Ovary (tissue), 9 donors: ENCODE measurements around the gene PFKFB1. TPM values are rescaled to one million over a fixed set of nuclear protein-coding genes. Genes with fewer than 3 reads are reported as not detected.

ENCODE experiments used
- DNase-seq, 5 donors: peaks; one replicate each; pipeline ENCODE4 v3.0.0-alpha.2; 2019 to 2020
- H3K27ac ChIP-seq, 2 donors: fragments of 200-600 bp; one replicate each; pipeline versions ENCODE4 v1.5.1 to v1.8.0; 2019 to 2022
- H3K27me3 ChIP-seq: fragments of 200-600 bp; one replicate; pipeline ENCODE4 v1.8.0; 2022
- H3K36me3 ChIP-seq: fragments of 200-600 bp; sonication (generic); one replicate; pipeline ENCODE4 v1.5.1; 2019
- H3K4me1 ChIP-seq: one replicate; pipeline ENCODE4 v1.8.1; 2013; ENCODE audit warnings: mild to moderate bottlenecking, moderate library complexity; ENCODE audit not compliant: insufficient read depth
- H3K4me3 ChIP-seq: fragments of 200-600 bp; sonication (generic); one replicate; pipeline ENCODE4 v1.5.1; 2017
- H3K9me3 ChIP-seq, 2 donors: fragments of 200-600 bp in 1 of 2; sonication (generic) in 1 of 2; one replicate each; pipeline versions ENCODE4 v1.5.1 to v1.8.1; 2013 to 2019; ENCODE audit warnings: mild to moderate bottlenecking in 1 of 2, moderate library complexity in 1 of 2
- CTCF ChIP-seq, 3 donors: fragments of 450-650 bp in 2 of 3; fragments of 200-600 bp in 1 of 3; IDR thresholded peaks; one replicate each; pipeline versions ENCODE4 v1.5.1 to v1.8.0; 2016 to 2022; ENCODE audit warnings: antibody characterized with exemption in 3 of 3, mild to moderate bottlenecking in 1 of 3
- EP300 ChIP-seq: sonication (generic); formaldehyde crosslinking; IDR thresholded peaks from one replicate; pipeline ENCODE4 v1.6.1; 2017; ENCODE audit warnings: antibody characterized with exemption
- POLR2A ChIP-seq: fragments of 450-650 bp; IDR thresholded peaks from one replicate; pipeline ENCODE4 v1.6.1; 2017; ENCODE audit warnings: antibody characterized with exemption, mild to moderate bottlenecking, moderate library complexity
- WGBS, 3 donors: extraction: QIAGEN DNeasy Blood & Tissue Kit in 1 of 3; methylation state at CpG; one replicate each; pipeline versions ENCODE4 v1.1.5 to v1.1.7; 2013 to 2017; 5-methylcytosine and 5-hydroxymethylcytosine counted together
- intact Hi-C, 4 donors: fragments of 100-400 bp; cut with DNase I; formaldehyde crosslinking; loops; one replicate each; pipeline versions ENCODE4 v1.11.0 to v1.15.1; 2022 to 2023
- polyA plus RNA-seq, 2 donors: library from polyadenylated mRNA; stranded (reverse); fragments of 200-250 nt in 1 of 2; fragments of 350-450 nt in 1 of 2; fragmentation: Illumina TruSeq in 1 of 2; extraction: RNeasy Lipid Tissue Mini Kit (QIAGEN cat#74804) in 1 of 2; gene quantifications; one replicate each; pipeline ENCODE4 v1.2.3, GENCODE V29; 2013 to 2014
- small RNA-seq: library from RNA; depleted of rRNA; stranded (forward); fragments of <200 nt; gene quantifications from one replicate; pipeline ENCODE3, GENCODE V24; 2016
- total RNA-seq, 7 donors: library from RNA; depleted of rRNA in 2 of 7; stranded (reverse); fragments of >200 nt in 2 of 7; fragmentation: NEBNext Ultra II Directional in 3 of 7; extraction: Animal tissue kit (Norgen Biotek cat#: 25700) in 3 of 7; gene quantifications; one replicate each; pipeline versions ENCODE4 v1.1.0 to v1.2.4, GENCODE V29; 2016 to 2023
- donor health status: DM: no; HTN: no; CAD: no; lungs with moderate emphysema.
- donor health status: DM: no; HTN: no; CAD: no.
- donor health status: Bipolar disorder and iron deficiency.
- donor health status: DM: yes; HTN: yes; CAD: no.
- donor health status: DM: no; HTN: no; CAD: no.
- donor health status: DM: yes; HTN: yes; CAD: no.

PFKFB1 gene
- total and polyA plus RNA-seq, 9 donors = 0.07 to 0.25 (median 0.23) TPM; not detected in 6

GRCh38 chrX:54909941-54910340 lies 84.0 kb downstream of the PFKFB1 start:
- no peak for TF ChIP-seq CTCF (IDR thresholded peaks at IDR 0.05)
- no peak for TF ChIP-seq POLR2A
- Histone ChIP-seq H3K4me3 (no peak overlapping the region), H3K36me3 (no peaks in the 10 kb centered on the region), H3K27ac (no peak overlapping the region), H3K4me1 (no peaks in the 10 kb centered on the region), H3K27me3 (no peaks in the 10 kb centered on the region), H3K9me3 (no peaks in the 10 kb centered on the region)
- intact Hi-C loops = no loop called here
- no peak for DNase-seq

GRCh38 chrX:54894159-54894558 lies 99.8 kb downstream of the PFKFB1 start:
- intact Hi-C loops = no loop called here
- no peak overlapping the region for H3K27ac ChIP-seq
- no peaks in the 10 kb centered on the region for H3K27me3 ChIP-seq
- H3K9me3 ChIP-seq = peaks cover 0 to 6% of the 10 kb centered on the region in 2 donors
- H3K4me3 ChIP-seq = no peak overlapping the region
- no peaks in the 10 kb centered on the region for H3K4me1 ChIP-seq
- TF ChIP-seq CTCF (IDR thresholded peaks at IDR 0.05) (no peak), POLR2A (no peak), EP300 (no peak)
- H3K36me3 ChIP-seq = no peaks in the 10 kb centered on the region
- no peak for DNase-seq
- WGBS, 3 donors = 31 to 64% (median 49%) methylated on average over 1 of the region's 1 CpG

- DNase-seq = peak in 1 of 5 donors; percentile 27
- H3K27me3 ChIP-seq = no peaks in the 10 kb centered on the region
- TF ChIP-seq EP300 = no peak
- no peak for TF ChIP-seq POLR2A
- TF ChIP-seq CTCF (IDR thresholded peaks at IDR 0.05) = no peak
- no peaks in the 10 kb centered on the region for H3K4me1 ChIP-seq
- WGBS, 3 donors = 16 to 21% (median 21%) methylated on average over 3 of the region's 3 CpGs
- no peak overlapping the region for H3K27ac ChIP-seq
- H3K4me3 ChIP-seq = no peak overlapping the region
- intact Hi-C loops = no loop called here
- H3K36me3 ChIP-seq = no peaks in the 10 kb centered on the region
- peaks cover 0 to 6% of the 10 kb centered on the region in 2 donors for H3K9me3 ChIP-seq
Measured at GRCh38 chrX:54891573-54891972, 102.4 kb downstream of the PFKFB1 start.

- intact Hi-C loops = no loop called here
Measured at GRCh38 chrX:54885740-54886139, 108.2 kb downstream of the PFKFB1 start.

More at GRCh38 chrX:54885740-54886139, 108.2 kb downstream of the PFKFB1 start:
- WGBS, 3 donors = 56 to 76% (median 68%) methylated on average over 3 of the region's 3 CpGs
- no peaks in the 10 kb centered on the region for H3K27me3 ChIP-seq
- H3K4me1 ChIP-seq = no peaks in the 10 kb centered on the region
- no peak overlapping the region for H3K27ac ChIP-seq
- TF ChIP-seq POLR2A (no peak), CTCF (IDR thresholded peaks at IDR 0.05) (no peak), EP300 (no peak)
- DNase-seq = no peak
- H3K9me3 ChIP-seq = no peaks in the 10 kb centered on the region
- no peak overlapping the region for H3K4me3 ChIP-seq
- H3K36me3 ChIP-seq = no peaks in the 10 kb centered on the region

Small RNA genes within 50 kb of the gene (small RNA-seq; reads per million reads assigned to genes)
- gene RF00614 = not detected

Other genes starting within 250 kb of the PFKFB1 start
- not detected for gene ITIH6, start 195.9 kb downstream of the PFKFB1 start, total RNA-seq
- gene ITIH6, start 195.9 kb downstream of the PFKFB1 start, polyA plus RNA-seq = under 1 TPM; 0.01 to 0.05 TPM
- gene MAGED2, start 186.4 kb downstream of the PFKFB1 start, total RNA-seq = 100 to 1,000 TPM; 190 to 302 (median 250) TPM
- 100 to 1,000 TPM; 238 to 279 TPM for gene MAGED2, start 186.4 kb downstream of the PFKFB1 start, polyA plus RNA-seq
- gene TRO, start 73.4 kb downstream of the PFKFB1 start, total RNA-seq = 10 to 100 TPM; 18.7 to 56.6 (median 35.5) TPM
- gene TRO, start 73.4 kb downstream of the PFKFB1 start, polyA plus RNA-seq = 10 to 100 TPM; 37.3 to 47.5 TPM
- 10 to 100 TPM in 6 of 7 donors, 1 to 10 TPM in 1; 9.7 to 18.5 (median 12.2) TPM for gene APEX2, start 6.2 kb upstream of the PFKFB1 start, total RNA-seq
- 10 to 100 TPM in 1 of 2 donors, 1 to 10 TPM in 1; 8.7 to 11.3 TPM for gene APEX2, start 6.2 kb upstream of the PFKFB1 start, polyA plus RNA-seq
- 1 to 10 TPM in 2 of 7 donors, under 1 TPM in 4, not detected in 1; 0.30 to 2.4 (median 0.78) TPM for gene ALAS2, start 36.8 kb upstream of the PFKFB1 start, total RNA-seq
- gene ALAS2, start 36.8 kb upstream of the PFKFB1 start, polyA plus RNA-seq = under 1 TPM in 1 of 2 donors, not detected in 1; 0.20 TPM
- under 1 TPM in 1 of 7 donors, not detected in 6; 0.75 TPM for gene PAGE2B, start 80.8 kb upstream of the PFKFB1 start, total RNA-seq
- not detected for gene PAGE2B, start 80.8 kb upstream of the PFKFB1 start, polyA plus RNA-seq
- not detected for gene PAGE2, start 94.8 kb upstream of the PFKFB1 start, total RNA-seq
- not detected for gene PAGE2, start 94.8 kb upstream of the PFKFB1 start, polyA plus RNA-seq
- not detected for gene PAGE5, start 226.2 kb upstream of the PFKFB1 start, total RNA-seq
- not detected for gene PAGE5, start 226.2 kb upstream of the PFKFB1 start, polyA plus RNA-seq